Measurements from ENCODE around the gene EFCAB13. TPM values are rescaled to one million over a fixed set of nuclear protein-coding genes. Genes with fewer than 3 reads are reported as not detected.

EFCAB13 gene
- total RNA-seq, 1 donor from 2014 or later, result 4.8 TPM

GRCh38 chr17:47315451-47316266 is 8.1 kb upstream of the EFCAB13 start:
- no peak for DNase-seq (ENCODE audit: low read depth)
- H3K4me3 ChIP-seq (ENCODE audit: low read depth, low read length), result no peak overlapping the region
- peak; percentile 68 for TF ChIP-seq CTCF (conservative IDR thresholded peaks at IDR 0.05; ENCODE audit: low read depth, low read length)

- no peak for TF ChIP-seq CTCF (conservative IDR thresholded peaks at IDR 0.05; ENCODE audit: low read depth, low read length)
- H3K4me3 ChIP-seq (ENCODE audit: low read depth, low read length), result no peak overlapping the region
- DNase-seq (ENCODE audit: low read depth), result no peak
Measured at GRCh38 chr17:47316311-47316710, 7.4 kb upstream of the EFCAB13 start.

- no peak for TF ChIP-seq CTCF (conservative IDR thresholded peaks at IDR 0.05; ENCODE audit: low read depth, low read length)
- H3K4me3 ChIP-seq (ENCODE audit: low read depth, low read length), result no peak overlapping the region
- no peak for DNase-seq (ENCODE audit: low read depth)
Measured at GRCh38 chr17:47317119-47317518, 6.6 kb upstream of the EFCAB13 start.

- no peak for DNase-seq (ENCODE audit: low read depth)
- no peak overlapping the region for H3K4me3 ChIP-seq (ENCODE audit: low read depth, low read length)
- TF ChIP-seq CTCF (conservative IDR thresholded peaks at IDR 0.05; ENCODE audit: low read depth, low read length), result no peak
Measured at GRCh38 chr17:47318197-47318918, 5.4 kb upstream of the EFCAB13 start.

- H3K4me3 ChIP-seq (ENCODE audit: low read depth, low read length), result no peak overlapping the region
- TF ChIP-seq CTCF (conservative IDR thresholded peaks at IDR 0.05; ENCODE audit: low read depth, low read length), result no peak
- no peak for DNase-seq (ENCODE audit: low read depth)
Measured at GRCh38 chr17:47320879-47321502, 2.8 kb upstream of the EFCAB13 start.

- DNase-seq (ENCODE audit: low read depth), result no peak
- H3K4me3 ChIP-seq (ENCODE audit: low read depth, low read length), result peak overlapping the region; percentile 62
- TF ChIP-seq CTCF (conservative IDR thresholded peaks at IDR 0.05; ENCODE audit: low read depth, low read length), result no peak
Measured at GRCh38 chr17:47324224-47325020, 667 bp downstream of the EFCAB13 start.

Measured in epithelial cell of proximal tubule (primary cell).